PC-3 (cell line): Measurements from ENCODE around the gene GSDME.

Experiments used
- EZH2 ChIP-seq: fragments of 300-600 bp; sonication (generic); IDR thresholded peaks from one replicate; pipeline ENCODE4 v1.6.1; 2017; ENCODE audit warnings: antibody characterized with exemption, mild to moderate bottlenecking, low read length; ENCODE audit not compliant: unreplicated experiment
- EZH2phosphoT487 ChIP-seq: fragments of 300-600 bp; sonication (generic); IDR thresholded peaks from 2 replicates; pipeline ENCODE4 v1.6.1; 2018; ENCODE audit warnings: mild to moderate bottlenecking, antibody characterized with exemption, low read length, borderline replicate concordance
- TF ChIP-seq, protein P1 (sequence below): fragments of 300-600 bp; sonication (generic); conservative IDR thresholded peaks from 2 replicates; pipeline ENCODE4 v1.5.1; 2017; ENCODE audit warnings: antibody characterized with exemption, low read depth, mild to moderate bottlenecking, low read length

DNA sequence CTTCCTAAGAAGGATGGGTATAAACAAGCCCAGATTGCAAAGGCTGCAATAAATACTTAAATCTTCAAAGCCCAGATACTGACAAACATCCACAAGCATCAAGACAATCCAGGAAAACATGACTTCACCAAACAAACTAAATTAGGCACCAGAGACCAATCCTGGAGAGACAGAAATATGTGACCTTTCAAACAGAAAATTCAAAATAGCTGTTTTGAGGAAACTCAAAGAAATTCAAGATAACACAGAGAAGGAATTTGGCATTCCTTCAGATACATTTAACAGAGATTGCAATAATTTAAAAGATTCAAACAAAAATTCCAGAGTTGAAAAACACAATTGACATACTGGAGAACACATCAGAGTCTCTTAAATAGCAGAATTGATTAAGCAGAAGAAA is 23.0 kb downstream of the GSDME start:
- TF ChIP-seq, protein P1, sequence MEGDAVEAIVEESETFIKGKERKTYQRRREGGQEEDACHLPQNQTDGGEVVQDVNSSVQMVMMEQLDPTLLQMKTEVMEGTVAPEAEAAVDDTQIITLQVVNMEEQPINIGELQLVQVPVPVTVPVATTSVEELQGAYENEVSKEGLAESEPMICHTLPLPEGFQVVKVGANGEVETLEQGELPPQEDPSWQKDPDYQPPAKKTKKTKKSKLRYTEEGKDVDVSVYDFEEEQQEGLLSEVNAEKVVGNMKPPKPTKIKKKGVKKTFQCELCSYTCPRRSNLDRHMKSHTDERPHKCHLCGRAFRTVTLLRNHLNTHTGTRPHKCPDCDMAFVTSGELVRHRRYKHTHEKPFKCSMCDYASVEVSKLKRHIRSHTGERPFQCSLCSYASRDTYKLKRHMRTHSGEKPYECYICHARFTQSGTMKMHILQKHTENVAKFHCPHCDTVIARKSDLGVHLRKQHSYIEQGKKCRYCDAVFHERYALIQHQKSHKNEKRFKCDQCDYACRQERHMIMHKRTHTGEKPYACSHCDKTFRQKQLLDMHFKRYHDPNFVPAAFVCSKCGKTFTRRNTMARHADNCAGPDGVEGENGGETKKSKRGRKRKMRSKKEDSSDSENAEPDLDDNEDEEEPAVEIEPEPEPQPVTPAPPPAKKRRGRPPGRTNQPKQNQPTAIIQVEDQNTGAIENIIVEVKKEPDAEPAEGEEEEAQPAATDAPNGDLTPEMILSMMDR: no peak
- TF ChIP-seq EZH2 (no peak), EZH2phosphoT487 (no peak)
